HepG2 (cell line): ENCODE data around the gene TSEN54. TPM values are rescaled to one million over a fixed set of nuclear protein-coding genes. Genes with fewer than 3 reads are reported as not detected.

ENCODE experiments used
- AGO1 ChIP-seq: fragments of 200-400 bp; formaldehyde crosslinking; IDR thresholded peaks from 2 replicates; pipeline ENCODE4 v1.6.1; 2017; ENCODE audit warnings: mild to moderate bottlenecking, low read depth, low read length, moderate library complexity; ENCODE audit not compliant: poor library complexity, severe bottlenecking
- ATF7-NPFF ChIP-seq: sonication (generic); formaldehyde crosslinking; IDR thresholded peaks from 2 replicates; pipeline ENCODE4 v1.8.1; 2023; ENCODE audit warnings: mild to moderate bottlenecking, low read depth, missing genetic modification reagents, moderate library complexity
- BRF2 ChIP-seq: sonication (generic); formaldehyde crosslinking; IDR thresholded peaks from 2 replicates; pipeline ENCODE4 v1.8.1; 2022; ENCODE audit warnings: mild to moderate bottlenecking, missing genetic modification reagents
- DNMT3B ChIP-seq: conservative IDR thresholded peaks from 2 replicates; pipeline ENCODE4 v1.6.1; 2016; ENCODE audit warnings: missing biosample characterization, control low read depth
- E2F5 ChIP-seq: sonication (generic); formaldehyde crosslinking; conservative IDR thresholded peaks from 2 replicates; pipeline ENCODE4 v1.4.0; 2020; ENCODE audit warnings: missing genetic modification reagents
- ELF1 ChIP-seq: sonication (generic); formaldehyde crosslinking; IDR thresholded peaks from 2 replicates; pipeline ENCODE4 v1.4.0; 2020; ENCODE audit warnings: missing genetic modification reagents
- FOXJ3 ChIP-seq: sonication (generic); formaldehyde crosslinking; IDR thresholded peaks from 2 replicates; pipeline ENCODE4 v1.4.0; 2020; ENCODE audit warnings: missing genetic modification reagents, mild to moderate bottlenecking, borderline replicate concordance
- MBD4 ChIP-seq: IDR thresholded peaks from 2 replicates; pipeline ENCODE4 v1.6.1; 2012; ENCODE audit warnings: low read length, inconsistent platforms, borderline replicate concordance
- MIER2 ChIP-seq: IDR thresholded peaks from 2 replicates; pipeline ENCODE4 v1.6.1; 2016; ENCODE audit warnings: missing biosample characterization, missing genetic modification reagents
- NFIC ChIP-seq: IDR thresholded peaks from 2 replicates; pipeline ENCODE4 v1.6.1; 2012; ENCODE audit warnings: mild to moderate bottlenecking, low read length, inconsistent platforms
- ONECUT2 ChIP-seq: sonication (generic); formaldehyde crosslinking; IDR thresholded peaks from 2 replicates; pipeline ENCODE4 v1.4.0; 2020; ENCODE audit warnings: missing genetic modification reagents
- PLSCR1 ChIP-seq: sonication (generic); formaldehyde crosslinking; IDR thresholded peaks from 2 replicates; pipeline ENCODE4 v1.5.0; 2020; ENCODE audit warnings: missing genetic modification reagents, mild to moderate bottlenecking, borderline replicate concordance
- PTBP1 ChIP-seq: fragments of 200-400 bp; formaldehyde crosslinking; IDR thresholded peaks from 2 replicates; pipeline ENCODE4 v1.6.1; 2018; ENCODE audit warnings: low read length, low read depth; ENCODE audit not compliant: poor library complexity, severe bottlenecking
- REST ChIP-seq, 2 experiments: IDR thresholded peaks; 2 replicates each; pipeline ENCODE4 v1.6.1; 2011 to 2012; ENCODE audit warnings: low read length in 2 of 2, borderline replicate concordance in 1 of 2, low read depth in 1 of 2, mild to moderate bottlenecking in 1 of 2, moderate library complexity in 1 of 2
- SOX5 ChIP-seq: IDR thresholded peaks from 2 replicates; pipeline ENCODE4 v1.6.1; 2016; ENCODE audit warnings: borderline replicate concordance
- XRCC5 ChIP-seq: fragments of 200-400 bp; formaldehyde crosslinking; optimal IDR thresholded peaks from 2 replicates; pipeline ENCODE3; 2017; ENCODE audit warnings: mild to moderate bottlenecking, low read length
- ZIK1 ChIP-seq: sonication (generic); formaldehyde crosslinking; IDR thresholded peaks from 2 replicates; pipeline ENCODE4 v1.5.0; 2020; ENCODE audit warnings: mild to moderate bottlenecking, low read depth, missing genetic modification reagents, borderline replicate concordance
- ZNF264 ChIP-seq: sonication (generic); formaldehyde crosslinking; IDR thresholded peaks from 2 replicates; pipeline ENCODE4 v1.4.0; 2020; ENCODE audit warnings: missing genetic modification reagents
- ZNF281 ChIP-seq: sonication (generic); formaldehyde crosslinking; IDR thresholded peaks from 2 replicates; pipeline ENCODE4 v1.4.0; 2020; ENCODE audit warnings: missing genetic modification reagents, borderline replicate concordance
- ZNF33B ChIP-seq: sonication (generic); formaldehyde crosslinking; IDR thresholded peaks from 2 replicates; pipeline ENCODE4 v1.5.1; 2020; ENCODE audit warnings: mild to moderate bottlenecking, missing genetic modification reagents
- ZNF446 ChIP-seq: sonication (generic); formaldehyde crosslinking; IDR thresholded peaks from 2 replicates; pipeline ENCODE4 v1.5.0; 2020; ENCODE audit warnings: mild to moderate bottlenecking, missing genetic modification reagents
- ZSCAN29 ChIP-seq: sonication (generic); formaldehyde crosslinking; conservative IDR thresholded peaks from 2 replicates; pipeline ENCODE4 v1.4.0; 2020; ENCODE audit warnings: mild to moderate bottlenecking, missing genetic modification reagents
- polyA plus RNA-seq, 8 experiments: library from polyadenylated mRNA; depleted of rRNA in 3 of 8; stranded (reverse) in 7 of 8; unstranded in 1 of 8; fragments of >200 nt; fragmentation: Illumina TruSeq in 4 of 8; extraction: Trizol in 4 of 8; gene quantifications; 2 replicates each; pipeline versions ENCODE4 v1.2.1 to v1.2.3, GENCODE V29; 2011 to 2016; ENCODE audit warnings: low read depth in 4 of 8, missing spikeins in 1 of 8, mixed read lengths in 1 of 8; ENCODE audit not compliant: insufficient read depth in 1 of 8
- total RNA-seq, 5 experiments: library from RNA; depleted of rRNA; stranded (reverse); fragments of >200 nt; fragmentation: Illumina TruSeq; extraction: Trizol; gene quantifications; 2 replicates each; pipeline ENCODE4 v1.2.3, GENCODE V29; 2016; ENCODE audit warnings: low read depth in 1 of 5

TSEN54 gene
- total and polyA plus RNA-seq, 2 of the 13 experiments (the other 11 are each of a cell fraction or from before 2014, with no cell fraction given) = 62.9 to 63.3 TPM

GRCh38 chr17:75516255-75516618 is at the start of gene TSEN54 (continued):
- TF ChIP-seq REST (IDR thresholded peaks at IDR 0.05; ENCODE audit: borderline replicate concordance in 1 of 2, low read depth in 1 of 2, low read length in 2 of 2) = no peak
- 0 out of 2 replicates have a peak, but pooled peaks have one; percentile 8 for TF ChIP-seq ZSCAN29 (CRISPR knock-in tag)
- peak; percentile 56; the same call in 1 of the 2 replicates for TF ChIP-seq ZNF281
- no peak for TF ChIP-seq DNMT3B
- TF ChIP-seq NFIC = no peak; the same call in 1 of the 2 replicates
- no peak for TF ChIP-seq MIER2 (CRISPR knock-in tag)
- TF ChIP-seq ZNF264 (CRISPR knock-in tag) = no peak
- TF ChIP-seq PTBP1 = no peak
- no peak for TF ChIP-seq MBD4
- TF ChIP-seq ATF7-NPFF (CRISPR knock-in tag) = no peak
- TF ChIP-seq PLSCR1 (CRISPR knock-in tag) = no peak
- no peak for TF ChIP-seq FOXJ3 (CRISPR knock-in tag)
- no peak for TF ChIP-seq ONECUT2 (CRISPR knock-in tag)
- TF ChIP-seq ZIK1 (CRISPR knock-in tag) = no peak
- no peak; the same call in 1 of the 2 replicates for TF ChIP-seq BRF2 (CRISPR knock-in tag)
- TF ChIP-seq AGO1 = no peak
- TF ChIP-seq E2F5 = peak; percentile 48; the same call in 1 of the 2 replicates
- peak; percentile 92 for TF ChIP-seq ELF1 (CRISPR knock-in tag)
- no peak for TF ChIP-seq XRCC5
- no peak for TF ChIP-seq ZNF33B (CRISPR knock-in tag)
- no peak for TF ChIP-seq SOX5 (CRISPR knock-in tag)
- TF ChIP-seq ZNF446 (CRISPR knock-in tag) = peak; percentile 74; the same call in 1 of the 2 replicates
